HL-60 (cell line): Measurements from ENCODE around the gene PCGF3.
"Not testable (repeated sequence)": the region's sequence is repeated elsewhere in the genome, so short reads cannot be mapped to it uniquely, and the experiment has no call there.

ENCODE experiments used
- DNase-seq, 2 experiments: peaks; one replicate each; pipeline ENCODE4 v3.0.0-alpha.2; 2010 to 2020; ENCODE audit warnings: low read depth in 1 of 2, low spot score in 1 of 2
- H3K27ac ChIP-seq: fragments of 250-450 bp; sonication (Bioruptor Pico); replicated peaks from 2 replicates; pipeline ENCODE4 v1.5.1; 2020; ENCODE audit warnings: mild to moderate bottlenecking, moderate library complexity
- H3K27me3 ChIP-seq: fragments of 250-450 bp; sonication (Bioruptor Pico); 2 replicates; pipeline ENCODE4 v1.5.1; 2021; ENCODE audit warnings: mild to moderate bottlenecking, moderate library complexity; ENCODE audit not compliant: insufficient read depth, poor library complexity, severe bottlenecking
- H3K4me3 ChIP-seq: replicated peaks from 2 replicates; pipeline ENCODE4 v1.5.1; 2011; ENCODE audit warnings: mild to moderate bottlenecking, control low read depth, low read length; ENCODE audit not compliant: insufficient read depth
- CTCF ChIP-seq: IDR thresholded peaks from one replicate; pipeline ENCODE4 v1.5.1; 2011; ENCODE audit warnings: low read length, control low read depth, inconsistent platforms; ENCODE audit not compliant: insufficient read depth
- GABPA ChIP-seq: IDR thresholded peaks from 2 replicates; pipeline ENCODE4 v1.6.1; 2012; ENCODE audit warnings: low read depth
- POLR2AphosphoS5 ChIP-seq: IDR thresholded peaks from 2 replicates; pipeline ENCODE4 v1.6.1; 2012; ENCODE audit warnings: low read depth
- SPI1 ChIP-seq: IDR thresholded peaks from 2 replicates; pipeline ENCODE4 v1.6.1; 2012; ENCODE audit warnings: low read depth, mild to moderate bottlenecking, borderline replicate concordance
- TF ChIP-seq, protein P1 (sequence below): IDR thresholded peaks from 2 replicates; pipeline ENCODE4 v1.6.1; 2012; ENCODE audit warnings: low read depth; ENCODE audit not compliant: insufficient replicate concordance

Gene PCGF3

GRCh38 chr4:801436-802124, 95.9 kb downstream of the PCGF3 start:
- Histone ChIP-seq H3K27me3 (no peaks in the 10 kb centered on the region), H3K27ac (no peak overlapping the region), H3K4me3 (no peak overlapping the region)
- TF ChIP-seq, protein P1, sequence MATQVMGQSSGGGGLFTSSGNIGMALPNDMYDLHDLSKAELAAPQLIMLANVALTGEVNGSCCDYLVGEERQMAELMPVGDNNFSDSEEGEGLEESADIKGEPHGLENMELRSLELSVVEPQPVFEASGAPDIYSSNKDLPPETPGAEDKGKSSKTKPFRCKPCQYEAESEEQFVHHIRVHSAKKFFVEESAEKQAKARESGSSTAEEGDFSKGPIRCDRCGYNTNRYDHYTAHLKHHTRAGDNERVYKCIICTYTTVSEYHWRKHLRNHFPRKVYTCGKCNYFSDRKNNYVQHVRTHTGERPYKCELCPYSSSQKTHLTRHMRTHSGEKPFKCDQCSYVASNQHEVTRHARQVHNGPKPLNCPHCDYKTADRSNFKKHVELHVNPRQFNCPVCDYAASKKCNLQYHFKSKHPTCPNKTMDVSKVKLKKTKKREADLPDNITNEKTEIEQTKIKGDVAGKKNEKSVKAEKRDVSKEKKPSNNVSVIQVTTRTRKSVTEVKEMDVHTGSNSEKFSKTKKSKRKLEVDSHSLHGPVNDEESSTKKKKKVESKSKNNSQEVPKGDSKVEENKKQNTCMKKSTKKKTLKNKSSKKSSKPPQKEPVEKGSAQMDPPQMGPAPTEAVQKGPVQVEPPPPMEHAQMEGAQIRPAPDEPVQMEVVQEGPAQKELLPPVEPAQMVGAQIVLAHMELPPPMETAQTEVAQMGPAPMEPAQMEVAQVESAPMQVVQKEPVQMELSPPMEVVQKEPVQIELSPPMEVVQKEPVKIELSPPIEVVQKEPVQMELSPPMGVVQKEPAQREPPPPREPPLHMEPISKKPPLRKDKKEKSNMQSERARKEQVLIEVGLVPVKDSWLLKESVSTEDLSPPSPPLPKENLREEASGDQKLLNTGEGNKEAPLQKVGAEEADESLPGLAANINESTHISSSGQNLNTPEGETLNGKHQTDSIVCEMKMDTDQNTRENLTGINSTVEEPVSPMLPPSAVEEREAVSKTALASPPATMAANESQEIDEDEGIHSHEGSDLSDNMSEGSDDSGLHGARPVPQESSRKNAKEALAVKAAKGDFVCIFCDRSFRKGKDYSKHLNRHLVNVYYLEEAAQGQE: no peak
- no peak for TF ChIP-seq POLR2AphosphoS5
- TF ChIP-seq GABPA: no peak
- no peak for TF ChIP-seq SPI1
- no peak for TF ChIP-seq CTCF
- DNase-seq: no peak

DNA sequence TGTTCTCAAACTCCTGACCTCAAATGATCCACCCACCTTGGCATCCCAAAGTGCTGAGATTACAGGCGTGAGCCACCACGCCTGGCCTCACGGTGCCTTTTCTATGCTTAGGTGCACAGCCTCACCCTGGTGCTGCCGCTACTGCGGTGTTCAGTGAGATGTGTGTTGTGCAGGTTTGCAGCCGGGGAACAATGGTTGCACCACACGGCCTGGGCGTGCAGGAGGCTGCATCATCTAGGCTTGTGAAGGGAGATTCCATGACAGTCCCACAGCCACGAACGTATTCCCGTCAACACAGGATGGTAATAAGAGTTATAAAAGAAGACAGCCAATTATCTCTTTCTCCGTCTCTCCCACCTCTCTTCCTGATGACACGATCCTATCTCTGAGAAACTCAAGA, 98.3 kb downstream of the PCGF3 start:
- Histone ChIP-seq H3K4me3 (no peak overlapping the region), H3K27ac (no peak overlapping the region), H3K27me3 (no peaks in the 10 kb centered on the region)
- no peak for DNase-seq
- no peak for TF ChIP-seq CTCF
- TF ChIP-seq POLR2AphosphoS5: no peak
- TF ChIP-seq GABPA: no peak
- no peak for TF ChIP-seq SPI1
- TF ChIP-seq, protein P1: no peak

DNA sequence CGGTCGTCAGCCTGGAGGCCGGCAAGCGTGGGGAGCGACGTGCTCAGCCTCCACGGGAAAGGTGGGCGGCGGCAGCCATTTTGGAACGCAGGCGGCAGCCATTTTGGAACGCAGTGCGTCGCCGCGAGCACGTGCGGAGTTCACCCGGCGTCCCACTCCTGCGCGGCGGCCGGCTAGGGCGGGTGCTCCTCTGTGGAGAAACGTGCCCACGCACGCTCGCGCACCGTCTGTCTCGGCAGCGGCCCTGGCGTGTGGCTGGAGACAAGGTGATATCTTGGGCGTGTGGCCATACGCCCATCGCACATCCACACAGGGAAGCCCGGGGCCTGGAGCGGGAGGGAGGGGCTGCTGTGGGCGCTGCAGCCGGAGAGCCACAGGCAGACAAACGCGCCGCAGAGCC, 99.2 kb downstream of the PCGF3 start:
- Histone ChIP-seq H3K27me3 (no peaks in the 10 kb centered on the region), H3K4me3 (no peak overlapping the region), H3K27ac (no peak overlapping the region)
- TF ChIP-seq POLR2AphosphoS5 (no peak), SPI1 (no peak), CTCF (no peak)
- TF ChIP-seq, protein P1: no peak
- DNase-seq: no peak

DNA sequence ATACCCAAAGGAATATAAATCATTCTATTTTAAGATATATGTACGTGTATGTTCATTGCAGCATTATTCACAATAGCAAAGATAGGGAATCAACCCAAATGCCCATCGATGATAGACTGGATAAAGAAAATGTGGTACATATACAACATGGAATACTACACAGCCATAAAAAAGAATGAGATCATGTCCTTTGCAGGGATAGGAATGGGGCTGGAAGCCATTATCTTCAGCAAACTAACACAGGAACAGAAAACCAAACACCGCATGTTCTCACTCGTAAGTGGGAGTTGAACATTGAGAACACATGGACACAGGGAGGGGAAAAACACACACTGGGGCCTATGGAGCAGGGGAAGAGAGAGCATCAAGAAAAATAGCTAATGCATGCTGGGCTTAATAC, 101.3 kb downstream of the PCGF3 start:
- H3K27ac ChIP-seq, H3K4me3 ChIP-seq, H3K27me3 ChIP-seq, DNase-seq: not testable (repeated sequence)
